Adipocyte (in vitro differentiated cells): ENCODE results near the gene SLC22A23.
A peak's percentile ranks its signal among the peaks of the same experiment; 100 is the strongest.
"Not testable (repeated sequence)": the region's sequence is repeated elsewhere in the genome, so short reads cannot be mapped to it uniquely, and the experiment has no call there.

Experiments
- DNase-seq: peaks from one replicate; pipeline ENCODE4 v3.0.0-alpha.2; 2015; ENCODE audit warnings: low read depth
- H3K27me3 ChIP-seq: replicated peaks from 2 replicates; pipeline ENCODE4 v1.7.0; 2013; ENCODE audit warnings: mild to moderate bottlenecking, low read length, moderate library complexity; ENCODE audit not compliant: control insufficient read depth, insufficient read depth
- H3K36me3 ChIP-seq: 2 replicates; pipeline ENCODE4 v1.7.0; 2013; ENCODE audit warnings: low read length, mild to moderate bottlenecking, moderate library complexity; ENCODE audit not compliant: control insufficient read depth, insufficient read depth, severe bottlenecking
- H3K4me1 ChIP-seq: 2 replicates; pipeline ENCODE4 v1.7.0; 2013; ENCODE audit warnings: mild to moderate bottlenecking, low read length, moderate library complexity; ENCODE audit not compliant: control insufficient read depth, insufficient read depth
- H3K4me3 ChIP-seq: 2 replicates; pipeline ENCODE4 v1.7.0; 2013; ENCODE audit warnings: mild to moderate bottlenecking, low read length, moderate library complexity
- H3K9ac ChIP-seq: 2 replicates; pipeline ENCODE4 v1.7.0; 2013; ENCODE audit warnings: mild to moderate bottlenecking, low read length, moderate library complexity
- H3K9me3 ChIP-seq: 2 replicates; pipeline ENCODE4 v1.7.0; 2013; ENCODE audit warnings: mild to moderate bottlenecking, low read length, moderate library complexity; ENCODE audit not compliant: control insufficient read depth

SLC22A23 gene

GRCh38 chr6:3385660-3386151 lies 71.1 kb downstream of the SLC22A23 start:
- Histone ChIP-seq H3K9ac (peak overlapping the region; percentile 19), H3K4me3 (no peak overlapping the region), H3K9me3 (no peaks in the 10 kb centered on the region), H3K36me3 (no peaks in the 10 kb centered on the region), H3K27me3 (no peaks in the 10 kb centered on the region), H3K4me1 (peaks cover 47% of the 10 kb centered on the region)
- DNase-seq = peak; percentile 33

- H3K4me3 ChIP-seq, H3K36me3 ChIP-seq, H3K27me3 ChIP-seq, H3K9me3 ChIP-seq, DNase-seq: not testable (repeated sequence)
- Histone ChIP-seq H3K4me1 (peaks cover 43% of the 10 kb centered on the region), H3K9ac (peak overlapping the region; percentile 19)
Measured at GRCh38 chr6:3385181-3385580, 71.7 kb downstream of the SLC22A23 start.

- H3K36me3 ChIP-seq = no peaks in the 10 kb centered on the region
- no peaks in the 10 kb centered on the region for H3K9me3 ChIP-seq
- DNase-seq = no peak
- H3K27me3 ChIP-seq = no peaks in the 10 kb centered on the region
- no peak overlapping the region for H3K9ac ChIP-seq
- H3K4me1 ChIP-seq = peaks cover 36% of the 10 kb centered on the region
- H3K4me3 ChIP-seq = no peak overlapping the region
Measured at GRCh38 chr6:3384241-3385143, 72.4 kb downstream of the SLC22A23 start.

- DNase-seq = peak; percentile 15
- Histone ChIP-seq H3K27me3 (no peaks in the 10 kb centered on the region), H3K4me3 (no peak overlapping the region), H3K36me3 (no peaks in the 10 kb centered on the region), H3K4me1 (peaks cover 32% of the 10 kb centered on the region), H3K9me3 (no peaks in the 10 kb centered on the region), H3K9ac (no peak overlapping the region)
Measured at GRCh38 chr6:3383525-3383924, 73.3 kb downstream of the SLC22A23 start.

- DNase-seq = no peak
- Histone ChIP-seq H3K4me1 (peaks cover 32% of the 10 kb centered on the region), H3K4me3 (no peak overlapping the region)
Measured at GRCh38 chr6:3382326-3383279, 74.2 kb downstream of the SLC22A23 start.

GRCh38 chr6:3381233-3381921 lies 75.5 kb downstream of the SLC22A23 start:
- DNase-seq = no peak
- no peaks in the 10 kb centered on the region for H3K27me3 ChIP-seq
- no peaks in the 10 kb centered on the region for H3K9me3 ChIP-seq
- H3K9ac ChIP-seq = no peak overlapping the region
- H3K4me3 ChIP-seq = no peak overlapping the region
- peaks cover 32% of the 10 kb centered on the region for H3K4me1 ChIP-seq
- no peaks in the 10 kb centered on the region for H3K36me3 ChIP-seq

More at GRCh38 chr6:3382326-3383279, 74.2 kb downstream of the SLC22A23 start:
- no peak overlapping the region for H3K9ac ChIP-seq
- no peaks in the 10 kb centered on the region for H3K27me3 ChIP-seq
- no peaks in the 10 kb centered on the region for H3K36me3 ChIP-seq
- H3K9me3 ChIP-seq = no peaks in the 10 kb centered on the region

GRCh38 chr6:3380344-3381232 lies 76.3 kb downstream of the SLC22A23 start:
- Histone ChIP-seq H3K4me1 (peaks cover 24% of the 10 kb centered on the region), H3K36me3 (no peaks in the 10 kb centered on the region), H3K9me3 (no peaks in the 10 kb centered on the region), H3K27me3 (no peaks in the 10 kb centered on the region), H3K4me3 (no peak overlapping the region), H3K9ac (no peak overlapping the region)
- DNase-seq = no peak

- H3K9ac ChIP-seq = no peak overlapping the region
- peaks cover 14% of the 10 kb centered on the region for H3K4me1 ChIP-seq
- H3K27me3 ChIP-seq = no peaks in the 10 kb centered on the region
- no peak for DNase-seq
- H3K9me3 ChIP-seq = no peaks in the 10 kb centered on the region
- no peaks in the 10 kb centered on the region for H3K36me3 ChIP-seq
- H3K4me3 ChIP-seq = no peak overlapping the region
Measured at GRCh38 chr6:3379482-3380060, 77.3 kb downstream of the SLC22A23 start.

- H3K9ac ChIP-seq, DNase-seq, H3K36me3 ChIP-seq, H3K27me3 ChIP-seq, H3K4me1 ChIP-seq, H3K4me3 ChIP-seq, H3K9me3 ChIP-seq: not testable (repeated sequence)
Measured at GRCh38 chr6:3378808-3379207, 78.0 kb downstream of the SLC22A23 start.

- H3K36me3 ChIP-seq, H3K9me3 ChIP-seq, H3K27me3 ChIP-seq, H3K4me3 ChIP-seq, H3K4me1 ChIP-seq, H3K9ac ChIP-seq, DNase-seq: not testable (repeated sequence)
Measured at GRCh38 chr6:3378398-3378782, 78.5 kb downstream of the SLC22A23 start.
